Measurements from ENCODE around the gene KDM6A. TPM values are rescaled to one million over a fixed set of nuclear protein-coding genes. Genes with fewer than 3 reads are reported as not detected.
"Not testable (repeated sequence)": the region's sequence is repeated elsewhere in the genome, so short reads cannot be mapped to it uniquely, and the experiment has no call there.

Gene KDM6A
- total RNA-seq, 1 experiment from 2014 or later, result 42.8 TPM

- no peak for TF ChIP-seq CTCF (conservative IDR thresholded peaks at IDR 0.05)
- no CpG with 5 or more reads among the region's 4 CpGs for WGBS (ENCODE audit: extremely low coverage, insufficient read length, low lambda C conversion rate)
- Histone ChIP-seq H3K9ac (ENCODE audit: extremely low read depth, insufficient read length, low read length) (no peak overlapping the region), H2BK5ac (ENCODE audit: insufficient read length, low read length) (no peak overlapping the region), H2AK5ac (ENCODE audit: insufficient read length, low read length) (no peak overlapping the region), H2BK20ac (ENCODE audit: low read depth, low read length, poor library complexity, severe bottlenecking) (no peak overlapping the region), H3K23me2 (ENCODE audit: insufficient read length, low read depth, low read length, poor library complexity, severe bottlenecking) (no peaks in the 10 kb centered on the region), H2BK12ac (ENCODE audit: insufficient read length, low read depth, low read length) (no peak overlapping the region), H4K8ac (replicated peaks; ENCODE audit: insufficient read length, low read depth, low read length) (no peak overlapping the region), H3K4ac (ENCODE audit: low read depth, low read length) (no peak overlapping the region), H3K79me1 (ENCODE audit: insufficient read depth, low read depth, low read length, poor library complexity, severe bottlenecking) (no peaks in the 10 kb centered on the region), H2BK15ac (ENCODE audit: low read depth, low read length) (no peak overlapping the region), H4K5ac (ENCODE audit: insufficient read length, low read depth, low read length) (no peak overlapping the region), H4K20me1 (ENCODE audit: control insufficient read depth, insufficient read depth, insufficient read length) (no peaks in the 10 kb centered on the region), H3K56ac (ENCODE audit: insufficient read length, low read depth, low read length) (no peak overlapping the region), H3T11ph (ENCODE audit: low read length) (no peak overlapping the region), H2AFZ (ENCODE audit: low read length) (no peak overlapping the region), H3K14ac (ENCODE audit: insufficient read depth, low read length) (no peak overlapping the region), H3K18ac (ENCODE audit: insufficient read length, low read depth, low read length) (no peak overlapping the region), H3K9me3 (ENCODE audit: control insufficient read depth, low read depth, low read length) (peaks cover 29% of the 10 kb centered on the region), H3K4me1 (ENCODE audit: insufficient read depth, low read length) (no peaks in the 10 kb centered on the region), H2BK120ac (ENCODE audit: low read depth, low read length, poor library complexity, severe bottlenecking) (no peak overlapping the region), H3K4me2 (ENCODE audit: insufficient read depth, insufficient read length, low read length) (no peak overlapping the region), H3K79me2 (ENCODE audit: insufficient read depth, low read length) (peaks cover 2% of the 10 kb centered on the region; the same call in 1 of the 2 replicates), H3K23ac (ENCODE audit: insufficient read length, low read depth, low read length) (no peak overlapping the region), H4K91ac (ENCODE audit: insufficient read length, low read depth, low read length) (no peak overlapping the region), H3K27ac (ENCODE audit: insufficient read length, low read depth, low read length) (no peak overlapping the region), H3K27me3 (ENCODE audit: insufficient read depth, low read length) (no peaks in the 10 kb centered on the region)
- Mint-ChIP-seq H3K36me3 (ENCODE audit: insufficient read depth in 1 of 3, low read depth in 3 of 3) (peaks cover 4 to 7% (median 4%) of the 10 kb centered on the region in 3 experiments; a peak in 6 of 7 replicates), H3K27me3 (ENCODE audit: low read depth) (no peaks in the 10 kb centered on the region), H3K4me1 (peaks cover 17 to 20% of the 10 kb centered on the region in 2 experiments), H3K4me3 (no peak overlapping the region), H3K9me3 (peaks cover 65 to 77% of the 10 kb centered on the region in 2 experiments), H3K27ac (no peak overlapping the region)
- no peak for DNase-seq
Observed at GRCh38 chrX:44938111-44938510, 65.1 kb downstream of the KDM6A start.

GRCh38 chrX:44940541-44940940, 67.6 kb downstream of the KDM6A start:
- DNase-seq; H2AFZ ChIP-seq (ENCODE audit: low read length); H3K23ac ChIP-seq (ENCODE audit: insufficient read length, low read depth, low read length); H2BK120ac ChIP-seq (ENCODE audit: low read depth, low read length, poor library complexity, severe bottlenecking); H3K4me2 ChIP-seq (ENCODE audit: insufficient read depth, insufficient read length, low read length); H3K4me3 Mint-ChIP-seq; H3K27me3 ChIP-seq (ENCODE audit: insufficient read depth, low read length); H3K14ac ChIP-seq (ENCODE audit: insufficient read depth, low read length); H3K18ac ChIP-seq (ENCODE audit: insufficient read length, low read depth, low read length); H2BK20ac ChIP-seq (ENCODE audit: low read depth, low read length, poor library complexity, severe bottlenecking); H3K79me2 ChIP-seq (ENCODE audit: insufficient read depth, low read length); H3K23me2 ChIP-seq (ENCODE audit: insufficient read length, low read depth, low read length, poor library complexity, severe bottlenecking); H2BK12ac ChIP-seq (ENCODE audit: insufficient read length, low read depth, low read length); H3T11ph ChIP-seq (ENCODE audit: low read length); H3K27ac ChIP-seq (ENCODE audit: insufficient read length, low read depth, low read length); H3K27me3 Mint-ChIP-seq (ENCODE audit: low read depth); H4K8ac ChIP-seq (replicated peaks; ENCODE audit: insufficient read length, low read depth, low read length); H2BK5ac ChIP-seq (ENCODE audit: insufficient read length, low read length); H2AK5ac ChIP-seq (ENCODE audit: insufficient read length, low read length); H3K27ac Mint-ChIP-seq; H3K56ac ChIP-seq (ENCODE audit: insufficient read length, low read depth, low read length); H4K91ac ChIP-seq (ENCODE audit: insufficient read length, low read depth, low read length); H3K79me1 ChIP-seq (ENCODE audit: insufficient read depth, low read depth, low read length, poor library complexity, severe bottlenecking); H4K5ac ChIP-seq (ENCODE audit: insufficient read length, low read depth, low read length); H3K4me1 ChIP-seq (ENCODE audit: insufficient read depth, low read length); H3K4ac ChIP-seq (ENCODE audit: low read depth, low read length); H2BK15ac ChIP-seq (ENCODE audit: low read depth, low read length); H3K9ac ChIP-seq (ENCODE audit: extremely low read depth, insufficient read length, low read length); H4K20me1 ChIP-seq (ENCODE audit: control insufficient read depth, insufficient read depth, insufficient read length): not testable (repeated sequence)
- Mint-ChIP-seq H3K36me3 (ENCODE audit: insufficient read depth in 1 of 3, low read depth in 3 of 3) (peaks cover 7 to 11% (median 11%) of the 10 kb centered on the region in 3 experiments; a peak in 6 of 7 replicates), H3K9me3 (peaks cover 64 to 69% of the 10 kb centered on the region in 2 experiments), H3K4me1 (peaks cover 12 to 16% of the 10 kb centered on the region in 2 experiments)
- peaks cover 25% of the 10 kb centered on the region for H3K9me3 ChIP-seq (ENCODE audit: control insufficient read depth, low read depth, low read length)
- no CpG with 5 or more reads among the region's 12 CpGs for WGBS (ENCODE audit: extremely low coverage, insufficient read length, low lambda C conversion rate)
